IPS DF 4.7 (cell line): ENCODE data around the gene GXYLT1.
"Not testable (repeated sequence)": the region's sequence is repeated elsewhere in the genome, so short reads cannot be mapped to it uniquely, and the experiment has no call there.

Experiments
- DNase-seq: peaks from one replicate; pipeline ENCODE4 v3.0.0-alpha.2; 2013; ENCODE audit warnings: low spot score; ENCODE audit errors: extremely low read depth

GXYLT1 gene, protein sequence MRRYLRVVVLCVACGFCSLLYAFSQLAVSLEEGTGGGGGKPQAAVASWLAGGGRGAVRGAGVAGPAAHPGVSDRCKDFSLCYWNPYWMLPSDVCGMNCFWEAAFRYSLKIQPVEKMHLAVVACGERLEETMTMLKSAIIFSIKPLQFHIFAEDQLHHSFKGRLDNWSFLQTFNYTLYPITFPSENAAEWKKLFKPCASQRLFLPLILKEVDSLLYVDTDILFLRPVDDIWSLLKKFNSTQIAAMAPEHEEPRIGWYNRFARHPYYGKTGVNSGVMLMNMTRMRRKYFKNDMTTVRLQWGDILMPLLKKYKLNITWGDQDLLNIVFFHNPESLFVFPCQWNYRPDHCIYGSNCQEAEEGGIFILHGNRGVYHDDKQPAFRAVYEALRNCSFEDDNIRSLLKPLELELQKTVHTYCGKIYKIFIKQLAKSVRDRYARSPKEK

DNA sequence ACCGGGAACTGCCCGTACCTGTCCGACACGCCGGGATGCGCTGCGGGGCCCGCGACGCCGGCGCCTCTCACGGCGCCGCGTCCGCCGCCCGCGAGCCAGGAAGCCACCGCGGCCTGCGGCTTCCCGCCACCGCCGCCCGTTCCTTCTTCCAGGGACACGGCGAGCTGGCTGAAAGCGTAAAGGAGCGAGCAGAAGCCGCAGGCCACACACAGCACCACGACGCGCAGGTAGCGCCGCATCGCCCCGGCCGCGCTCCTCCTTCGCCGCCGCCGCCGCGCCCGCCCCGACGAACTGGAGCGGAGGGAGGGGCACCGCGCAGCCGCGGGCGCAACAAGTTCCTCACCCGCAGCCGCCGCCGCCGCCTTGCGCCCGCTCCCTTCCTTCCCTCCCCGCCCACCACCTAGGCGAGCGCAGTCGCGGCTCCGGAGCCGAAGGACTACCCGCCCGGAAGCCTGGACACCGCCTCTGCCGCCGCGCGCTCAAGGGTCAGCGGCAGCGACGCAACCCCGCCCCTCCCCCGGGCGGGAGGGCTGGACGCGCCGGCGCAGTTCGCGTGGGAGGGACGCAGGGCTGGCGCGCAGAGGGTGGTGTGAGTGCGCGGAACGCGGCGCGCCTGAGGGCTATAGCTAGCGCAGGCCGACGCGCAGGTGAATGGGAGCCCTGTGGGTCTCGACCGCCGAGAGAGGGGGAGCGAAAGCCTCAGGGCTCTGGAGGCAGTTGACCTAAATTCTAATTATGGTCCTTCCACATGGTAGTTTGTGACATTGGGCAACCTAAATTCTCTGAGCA lies at the start of gene GXYLT1:
Gene GXYLT1 (minus strand): TSS at position 467 of the 789 bp plus-strand sequence. CDS start 228 bp downstream, at position 239.
- no peak for DNase-seq

DNA sequence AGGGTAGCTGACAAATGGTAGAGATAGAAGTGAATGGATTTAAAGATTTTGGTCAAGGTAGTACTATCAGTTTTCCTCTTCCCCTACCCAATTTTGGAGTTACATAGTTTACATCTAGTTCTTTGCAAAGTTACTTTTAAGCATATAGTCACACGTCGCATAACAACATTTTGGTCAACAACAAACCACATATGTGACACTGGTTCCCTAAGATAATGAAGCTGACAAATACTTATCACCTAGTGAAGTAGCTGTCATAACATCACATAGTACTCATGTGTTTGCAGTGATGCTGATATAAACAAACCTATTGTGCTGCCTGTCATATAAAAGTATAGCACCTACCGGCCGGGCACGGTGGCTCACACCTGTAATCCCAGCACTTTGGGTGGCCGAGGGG lies 48.0 kb upstream of the GXYLT1 start:
- no peak for DNase-seq

DNA sequence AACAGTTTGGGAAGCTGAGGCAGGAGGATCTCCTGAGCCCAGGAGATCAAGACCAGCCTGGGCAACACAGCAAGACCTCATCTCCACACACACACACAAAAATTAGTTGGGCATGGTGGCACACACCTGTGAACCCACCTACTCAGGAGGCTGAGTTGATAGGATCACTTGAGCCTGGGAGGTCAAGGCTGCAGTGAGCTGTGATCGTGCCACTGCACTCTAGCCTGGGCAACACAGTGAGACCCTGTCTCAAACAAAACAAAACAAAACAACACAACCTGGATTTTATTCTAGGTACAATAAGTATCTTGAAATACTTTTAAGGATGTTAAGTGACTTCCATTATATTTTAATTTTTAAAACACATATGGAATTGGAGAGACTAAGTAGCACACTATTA lies 47.6 kb upstream of the GXYLT1 start:
- no peak for DNase-seq

DNA sequence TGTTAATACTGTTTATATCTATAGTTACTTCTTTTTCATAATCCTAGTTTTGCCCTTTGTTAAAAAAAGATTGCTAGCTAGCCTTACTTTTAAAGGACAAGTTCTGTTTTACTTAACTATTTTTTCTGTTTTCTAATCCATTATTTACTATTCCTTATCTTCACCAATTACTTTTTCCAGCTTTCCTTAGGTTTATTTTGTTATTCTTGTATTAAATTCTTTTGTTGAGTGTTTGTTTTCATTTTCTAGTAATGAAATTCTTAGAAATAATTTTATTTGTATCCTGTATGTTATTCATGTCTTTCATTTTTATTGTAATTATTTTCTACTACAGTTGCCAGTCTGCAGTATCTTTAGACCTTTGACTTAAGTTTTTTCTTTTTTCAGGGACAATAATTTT lies 45.7 kb upstream of the GXYLT1 start:
- DNase-seq, result no peak

DNA sequence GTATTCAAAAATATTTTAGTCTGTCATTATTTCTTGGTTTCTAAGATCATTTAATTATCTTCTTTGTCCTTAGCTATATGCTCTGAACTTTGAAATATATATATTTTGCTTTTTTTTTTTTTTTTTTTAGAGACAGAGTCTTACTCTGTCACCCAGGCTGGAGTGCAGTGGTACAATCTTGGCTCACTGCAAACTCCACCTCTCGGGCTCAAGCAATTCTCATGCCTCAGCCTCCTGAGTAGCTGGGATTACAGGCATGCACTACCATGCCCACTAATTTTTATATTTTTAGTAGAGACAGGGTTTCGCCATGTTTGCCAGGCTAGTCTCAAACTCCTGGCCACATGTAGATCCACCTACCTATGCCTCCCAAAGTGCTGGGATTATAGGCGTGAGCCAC lies 43.6 kb upstream of the GXYLT1 start:
- DNase-seq, result not testable (repeated sequence)

DNA sequence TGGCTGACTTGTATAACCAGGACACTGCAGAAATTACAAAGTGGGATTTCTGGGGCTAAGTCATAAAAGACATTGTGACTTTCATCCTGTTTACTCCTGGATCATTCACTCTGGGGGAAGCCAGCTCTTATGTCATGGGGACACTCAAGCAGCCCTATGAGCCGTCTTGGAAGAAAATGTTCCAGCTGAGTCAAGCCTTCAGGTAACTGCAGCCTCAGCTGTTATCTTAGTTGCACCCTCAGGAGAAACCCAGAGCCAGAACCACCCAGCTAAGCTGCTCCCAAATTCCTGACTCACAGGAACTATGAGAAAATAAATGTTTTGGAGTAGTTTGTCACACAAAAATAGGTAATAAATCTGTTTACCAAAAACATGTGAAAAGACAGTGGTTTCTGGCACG lies 43.1 kb upstream of the GXYLT1 start:
- no peak for DNase-seq

DNA sequence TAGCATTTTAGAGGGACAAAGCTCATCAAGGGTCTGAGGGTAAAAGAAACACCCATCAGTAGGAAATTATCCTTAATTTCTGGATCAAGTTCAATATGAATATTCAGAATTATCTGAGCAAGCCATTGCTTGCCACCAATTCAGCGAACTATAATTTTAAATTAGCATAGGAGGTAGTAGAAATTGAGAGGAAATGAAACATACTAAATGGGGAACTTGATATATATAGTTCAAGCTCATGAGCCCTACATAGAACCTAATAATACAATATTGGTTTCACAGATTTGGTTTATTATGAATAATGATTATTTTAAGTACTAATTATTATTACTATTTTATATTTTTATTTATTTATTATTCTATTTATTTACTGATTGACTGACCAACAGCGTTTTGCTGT lies 42.1 kb upstream of the GXYLT1 start:
- no peak for DNase-seq

DNA sequence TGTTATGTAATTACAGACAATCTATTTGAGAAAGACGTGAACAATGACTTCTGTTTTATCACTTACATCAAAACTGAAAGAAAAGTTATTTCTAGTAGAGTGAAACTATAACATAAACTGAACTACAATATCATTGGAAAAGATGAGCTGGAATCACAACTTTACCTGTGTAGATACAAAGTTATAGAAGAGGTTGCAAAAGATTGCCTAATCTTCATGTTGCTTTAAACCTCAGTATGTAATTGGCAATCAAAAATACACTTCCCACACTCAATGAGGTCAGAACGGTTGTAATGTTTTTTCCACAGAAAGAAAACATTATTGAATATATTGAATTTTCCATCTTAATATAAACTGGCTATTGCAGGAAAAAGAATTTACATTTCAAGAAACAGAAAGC lies 37.7 kb upstream of the GXYLT1 start:
- no peak for DNase-seq

DNA sequence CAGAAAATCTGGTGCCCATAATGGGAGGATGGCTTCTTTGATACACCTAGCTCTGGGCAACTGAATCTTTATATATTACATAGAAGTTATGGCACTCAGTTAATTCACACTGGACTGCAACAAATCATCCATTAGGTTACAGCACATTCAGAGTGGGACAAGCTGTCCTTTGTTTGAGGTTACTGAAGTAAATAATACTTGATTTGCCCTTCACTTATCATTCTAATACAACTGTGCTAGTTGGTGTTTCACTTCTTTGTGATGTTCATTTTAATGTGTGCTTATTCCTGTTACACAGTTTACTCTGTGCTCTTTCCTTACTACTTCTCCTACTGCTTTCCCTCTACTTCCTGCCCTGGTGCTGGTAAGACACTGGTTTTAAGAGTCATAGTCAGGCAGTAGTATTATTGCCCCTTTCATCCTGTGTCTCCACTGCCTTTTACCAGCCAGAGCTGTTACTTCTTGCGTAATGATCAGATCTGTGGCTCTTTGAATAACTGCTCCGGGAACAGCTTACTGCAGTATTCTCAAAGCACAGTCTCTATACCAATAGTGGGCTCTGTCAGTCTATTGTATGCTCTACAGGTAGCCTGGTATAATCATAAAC lies 36.4 kb upstream of the GXYLT1 start:
- no peak for DNase-seq

DNA sequence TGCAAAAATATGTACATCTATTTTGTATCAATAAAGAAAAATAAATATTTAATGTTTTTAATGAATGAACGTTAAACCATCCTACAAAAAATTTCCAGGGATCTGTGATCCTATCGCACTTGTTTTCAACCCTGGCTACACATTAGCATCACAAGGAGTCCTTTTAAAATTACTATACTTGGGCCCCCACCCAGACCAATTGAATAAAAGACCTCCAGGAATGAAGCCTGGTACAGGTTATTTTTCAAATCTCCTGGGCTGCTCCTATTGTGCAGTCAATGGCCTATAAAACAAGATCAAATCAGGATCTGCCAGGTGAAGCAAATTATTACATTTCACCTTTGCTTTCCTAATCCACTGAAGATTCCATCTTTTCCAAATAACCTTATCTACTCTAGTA lies 33.4 kb upstream of the GXYLT1 start:
- no peak for DNase-seq

DNA sequence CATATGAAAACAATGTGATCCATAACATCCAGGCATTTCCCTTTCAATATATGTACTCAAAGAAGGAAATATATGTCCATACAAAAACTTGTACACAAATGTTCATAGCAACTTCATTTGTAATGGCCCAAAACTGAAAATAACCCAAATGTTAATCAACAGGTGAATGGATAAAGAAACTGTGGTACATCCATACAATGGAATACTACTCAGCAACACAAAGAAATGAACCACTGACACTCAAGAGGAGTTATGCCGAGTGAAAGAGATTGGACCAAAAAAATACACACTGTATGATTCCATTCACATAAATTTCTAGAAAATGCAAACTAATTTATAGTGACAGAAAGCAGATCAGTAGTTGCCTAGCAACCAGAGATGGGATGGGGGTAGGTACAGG lies 30.3 kb upstream of the GXYLT1 start:
- no peak for DNase-seq

DNA sequence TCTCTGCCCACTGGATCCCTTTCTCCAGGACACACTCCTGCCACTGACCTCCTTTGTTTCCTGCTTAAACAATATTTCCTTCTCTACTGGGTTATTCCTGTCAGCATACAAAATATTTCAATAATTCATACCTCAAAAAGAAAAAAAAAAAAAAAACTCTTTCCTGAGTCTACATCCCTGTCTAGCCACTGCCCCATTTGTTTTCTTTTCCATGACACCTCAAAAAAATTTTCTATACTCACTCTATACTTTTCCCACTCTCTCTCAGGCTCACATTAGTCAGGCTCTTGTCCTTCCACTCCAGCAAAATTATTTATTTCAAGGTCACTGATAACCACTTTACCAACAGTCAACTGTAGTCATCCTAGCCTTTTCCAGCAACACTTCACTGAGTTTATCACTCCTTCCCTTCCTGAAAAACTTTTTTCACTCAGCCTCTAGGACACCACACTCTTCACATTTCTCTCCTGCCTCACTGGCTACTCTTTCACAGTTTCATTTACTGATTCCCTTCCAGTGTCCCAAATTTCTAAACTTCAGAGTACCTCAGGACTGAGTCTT lies 29.4 kb upstream of the GXYLT1 start:
- no peak for DNase-seq

DNA sequence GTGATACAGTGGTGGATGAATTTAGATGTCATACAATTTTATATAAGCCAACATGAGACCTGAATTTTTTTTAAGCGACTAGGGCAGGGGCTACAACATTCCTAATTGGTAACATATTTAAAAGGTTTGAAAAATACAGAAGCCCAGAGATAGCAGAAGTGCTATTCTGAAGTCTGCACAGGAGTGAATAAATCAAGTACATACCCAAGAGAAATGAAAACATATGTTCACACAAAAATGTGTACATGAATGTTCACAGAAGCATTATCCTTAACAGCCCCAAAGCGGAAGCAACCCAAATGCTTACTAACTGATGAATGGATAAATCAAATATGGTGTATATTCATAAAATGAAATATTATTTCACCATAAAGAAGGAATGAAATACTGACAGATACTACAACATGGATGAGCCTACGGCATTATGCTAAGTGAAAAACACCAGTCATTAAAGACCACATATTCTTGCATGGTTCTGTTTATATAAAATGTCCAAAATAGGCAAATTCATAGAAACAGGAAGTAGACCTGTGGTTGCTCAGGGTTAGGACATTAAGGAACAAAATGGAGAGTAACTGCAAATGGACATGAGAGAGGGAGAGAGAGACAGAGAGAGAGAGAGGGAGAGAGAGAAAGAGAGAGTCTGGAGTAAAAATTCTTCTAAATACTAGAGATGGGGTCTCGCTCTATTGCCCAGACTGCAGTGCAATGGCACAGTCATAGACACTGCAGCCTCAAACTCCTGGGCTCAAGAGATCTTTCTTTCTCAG lies 28.0 kb upstream of the GXYLT1 start:
- no peak for DNase-seq

DNA sequence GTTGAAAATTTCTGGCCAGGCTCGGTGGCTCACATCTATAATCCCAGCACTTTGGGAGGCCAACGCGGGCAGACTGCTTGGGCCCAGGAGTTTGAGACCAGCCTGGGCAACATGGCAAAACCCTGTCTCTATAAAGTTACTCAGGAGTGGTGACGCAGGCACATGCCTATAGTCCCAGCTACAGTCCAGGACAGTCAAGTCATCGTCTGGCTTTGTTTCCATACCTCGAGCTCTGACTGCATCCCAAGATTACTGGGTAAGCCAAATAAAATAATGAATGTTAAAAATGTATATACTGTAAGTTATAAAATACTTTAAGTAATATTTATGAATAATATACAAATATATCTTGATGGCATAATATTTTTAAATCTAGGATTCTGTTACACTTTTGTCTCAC lies 23.0 kb upstream of the GXYLT1 start:
- DNase-seq, result no peak

DNA sequence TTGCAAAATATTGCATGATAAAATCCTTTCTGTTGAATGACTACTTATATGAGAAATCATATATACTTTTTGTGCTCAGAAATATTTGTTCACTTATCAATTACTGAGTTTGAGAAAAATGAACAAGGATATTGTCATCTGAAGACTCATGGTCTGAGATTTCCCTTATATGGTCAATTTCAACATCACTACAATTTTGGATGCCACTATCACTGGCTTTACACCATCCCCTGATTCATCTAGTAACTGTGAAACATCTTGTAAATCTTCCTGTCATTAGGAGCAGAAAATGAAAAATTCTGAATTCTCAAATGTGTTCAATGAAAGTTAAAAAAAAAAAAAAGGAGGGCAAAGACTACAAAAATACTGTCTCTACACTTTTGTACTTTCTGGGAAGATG lies 21.8 kb upstream of the GXYLT1 start:
- DNase-seq, result no peak

DNA sequence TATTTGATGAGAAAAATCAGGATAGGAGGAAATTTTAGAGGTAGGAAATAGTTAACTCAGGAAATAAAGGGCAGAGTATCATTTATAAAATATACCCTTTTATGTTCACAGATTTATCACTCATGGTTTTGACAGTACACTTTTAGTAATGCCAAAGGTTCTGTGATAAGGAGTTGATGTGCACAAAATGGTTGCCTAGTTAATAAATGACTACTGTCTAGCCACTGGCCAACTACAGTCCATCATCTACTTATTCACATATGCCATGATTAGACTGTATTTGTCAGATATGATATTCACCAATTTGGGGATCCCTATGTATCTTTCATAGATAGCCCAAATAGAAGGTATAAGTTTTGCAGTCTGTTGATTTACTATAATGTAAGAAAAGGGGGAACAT lies 19.2 kb upstream of the GXYLT1 start:
- DNase-seq, result no peak

DNA sequence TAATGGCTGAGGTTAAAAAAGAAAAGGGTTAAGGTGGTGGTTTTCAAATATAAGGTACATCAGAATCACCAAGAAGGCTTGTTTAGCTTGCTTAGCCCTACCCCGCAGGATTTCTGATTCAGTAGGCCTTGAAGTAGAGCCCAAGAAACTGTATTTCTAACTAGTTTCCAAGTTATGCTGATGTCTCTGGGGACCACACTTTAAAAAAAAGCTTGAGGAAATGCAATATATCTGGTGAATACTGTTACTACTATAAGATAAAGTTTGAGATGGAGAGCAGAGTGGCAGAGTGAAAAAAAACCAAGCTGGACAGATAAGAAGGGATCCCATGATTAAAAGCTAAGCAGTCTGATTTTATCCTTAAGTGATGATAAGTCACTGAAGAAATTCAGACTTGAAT lies 18.3 kb upstream of the GXYLT1 start:
- no peak for DNase-seq

DNA sequence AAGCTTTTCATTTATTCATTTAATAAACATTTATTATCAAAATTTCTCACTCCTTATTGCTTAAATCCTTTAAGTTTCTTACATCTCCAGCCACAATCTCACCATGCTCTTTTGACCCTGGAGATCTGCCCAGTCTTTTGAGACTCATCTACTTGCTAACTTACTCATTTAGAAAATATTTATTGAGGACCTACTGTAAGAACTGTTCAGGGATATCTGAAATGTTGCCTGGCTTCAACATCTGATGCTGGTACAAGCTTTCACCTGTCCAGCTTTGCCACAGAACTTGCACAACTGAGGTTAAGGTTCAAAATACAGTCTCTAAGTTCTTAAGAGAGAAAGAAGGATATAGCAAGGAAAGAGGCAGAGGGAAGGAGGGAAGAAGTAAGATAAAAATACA lies 17.5 kb upstream of the GXYLT1 start:
- no peak for DNase-seq

DNA sequence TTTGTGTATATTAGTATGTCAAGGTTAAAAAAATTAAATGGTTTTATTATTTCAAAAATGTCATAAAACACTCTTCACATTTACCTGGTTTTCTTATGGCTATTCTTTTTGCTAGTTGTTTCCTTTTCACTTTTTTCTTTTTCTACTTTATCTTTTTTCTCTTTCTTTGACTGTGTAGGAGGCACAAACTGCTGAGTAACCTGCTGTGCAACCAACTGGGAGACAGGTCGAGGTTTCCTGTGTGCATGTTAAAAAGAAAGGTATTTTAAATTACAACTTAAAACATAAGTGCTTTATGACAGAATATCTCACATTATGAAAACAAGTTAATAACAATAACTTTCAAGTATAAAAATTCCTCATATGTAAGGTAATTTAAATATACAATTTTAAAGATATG lies 16.9 kb upstream of the GXYLT1 start:
- no peak for DNase-seq

DNA sequence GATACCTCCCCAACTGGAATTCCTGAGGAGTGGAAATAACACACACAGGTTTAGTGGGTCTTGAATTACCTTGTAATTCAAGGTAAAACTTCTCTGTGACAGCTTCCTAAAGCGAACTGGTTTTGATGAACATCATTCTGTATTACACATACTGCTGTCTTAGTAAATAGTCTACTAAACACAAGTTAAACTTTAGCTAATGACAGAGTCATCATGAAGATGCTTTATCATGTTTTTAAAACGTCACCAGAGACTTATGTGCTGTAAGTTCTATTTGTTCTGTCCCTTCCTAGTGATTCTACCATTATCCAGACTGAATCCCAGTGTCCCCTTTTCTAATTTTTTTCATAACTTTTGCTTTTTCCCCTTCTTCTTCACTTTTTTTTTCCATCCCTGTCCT lies 11.6 kb upstream of the GXYLT1 start:
- DNase-seq, result no peak

DNA sequence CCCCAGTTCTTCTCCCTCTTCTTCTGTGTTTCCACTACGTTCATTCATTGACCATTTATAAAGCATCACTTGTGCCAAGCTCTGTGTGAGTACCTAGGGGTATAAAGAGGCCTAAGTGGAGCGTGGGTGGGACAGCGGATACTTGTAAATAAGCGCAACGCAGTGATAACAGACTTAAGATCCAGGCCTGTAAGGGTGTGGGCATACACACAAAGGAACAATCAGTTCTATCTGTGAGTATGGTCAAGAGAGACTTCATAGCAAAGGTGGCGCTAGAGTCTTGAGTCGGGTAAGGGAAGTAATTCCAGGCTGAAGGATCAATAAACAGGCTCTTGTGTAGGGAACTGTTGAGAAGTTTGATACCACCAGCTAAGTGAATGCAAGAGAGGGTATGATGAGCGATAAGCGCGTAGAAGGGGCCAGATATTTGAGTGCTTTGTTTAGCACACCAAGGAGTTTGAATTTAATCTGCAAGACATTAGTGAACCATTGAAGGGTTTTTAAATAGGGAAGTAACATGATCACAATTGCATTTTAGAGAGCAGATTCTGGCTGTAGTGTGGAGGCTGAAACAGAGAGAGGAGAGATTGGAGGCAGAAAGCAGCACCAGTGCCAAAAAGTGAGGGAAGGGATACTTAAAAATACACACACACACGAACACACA lies 1.0 kb upstream of the GXYLT1 start:
- no peak for DNase-seq
